Measurements from ENCODE around the gene CD2BP2.
A peak's percentile ranks its signal among the peaks of the same experiment; 100 is the strongest.
"Not testable (repeated sequence)": the region's sequence is repeated elsewhere in the genome, so short reads cannot be mapped to it uniquely, and the experiment has no call there.

Gene CD2BP2

DNA sequence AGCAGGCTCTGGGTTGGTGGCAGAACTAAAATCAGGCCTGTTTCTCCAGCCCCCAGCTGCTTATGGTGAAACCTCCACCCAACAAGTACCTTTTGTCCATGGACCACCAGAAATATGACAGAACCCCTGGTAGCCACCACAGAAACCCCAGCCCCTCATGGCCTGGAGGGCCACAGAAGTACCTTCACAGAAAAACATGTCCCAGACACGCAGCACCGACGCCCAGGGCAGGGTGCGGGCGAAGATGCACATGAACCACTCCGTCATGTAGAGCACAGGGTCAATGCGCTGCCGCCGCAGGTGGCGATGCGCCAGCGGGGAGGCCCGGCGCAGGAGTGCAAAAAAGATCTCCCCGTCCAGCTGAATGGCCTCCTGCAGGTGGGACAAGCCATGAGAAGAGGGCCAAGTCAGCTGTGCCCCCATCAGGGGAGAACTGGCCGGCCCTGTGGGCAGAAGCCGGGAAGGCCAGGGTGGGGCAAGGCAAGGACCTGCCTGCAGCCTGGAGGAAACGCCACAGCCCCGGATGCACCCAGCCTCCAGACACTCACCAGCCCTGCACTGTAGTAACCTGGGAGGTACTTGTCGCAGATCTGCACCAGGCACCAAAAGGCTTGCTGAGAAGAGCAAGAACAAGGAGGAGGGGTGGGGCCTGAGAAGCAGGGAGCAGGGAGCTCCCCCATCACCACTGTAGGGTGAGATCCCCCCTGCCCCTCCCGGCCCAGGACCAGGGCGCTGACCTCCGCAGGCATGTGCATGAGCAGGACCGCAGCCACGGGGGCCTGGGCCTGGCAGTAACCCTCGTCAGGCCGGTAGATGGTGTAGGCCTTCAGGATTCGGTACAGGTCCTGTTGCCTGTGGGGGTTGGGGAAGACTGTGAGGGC lies 4.1 kb upstream of the CD2BP2 start:
- no peak for DNase-seq (ENCODE audit: low read depth, low spot score)

- DNase-seq (ENCODE audit: low read depth, low spot score), result no peak
Observed at GRCh38 chr16:30358577-30358936, 3.4 kb upstream of the CD2BP2 start.

GRCh38 chr16:30357715-30358576 lies 2.8 kb upstream of the CD2BP2 start:
- no peak for DNase-seq (ENCODE audit: low read depth, low spot score)

DNA sequence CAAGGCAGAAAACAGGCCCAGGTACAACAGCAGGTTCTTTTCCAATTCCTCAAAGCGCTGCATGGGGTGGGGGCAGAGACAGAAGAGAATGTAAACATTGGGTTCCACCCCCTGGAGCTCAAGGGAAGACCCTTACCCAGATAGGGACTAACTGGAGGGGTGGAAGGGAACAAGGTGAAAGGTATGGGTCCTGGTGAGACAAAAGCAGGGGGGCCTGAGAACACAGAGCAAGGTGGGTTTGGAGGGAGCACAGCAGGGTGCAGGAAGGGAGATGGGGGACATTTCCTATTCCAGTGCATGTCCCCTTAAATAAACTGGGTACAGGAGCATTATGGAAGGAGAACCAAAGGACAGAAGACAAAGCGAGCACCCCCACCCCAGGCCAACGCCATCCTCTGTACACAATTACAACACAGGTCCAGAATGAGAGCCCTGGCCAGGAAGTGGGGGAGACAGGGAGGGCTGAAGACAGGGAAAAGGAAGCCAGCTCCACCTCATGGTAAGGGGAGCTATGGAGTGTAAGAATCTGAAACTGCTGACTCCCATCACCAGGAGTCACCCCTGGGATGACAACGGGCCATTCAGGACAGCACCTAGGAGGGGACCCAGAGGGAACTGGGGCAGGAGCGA lies 2.1 kb upstream of the CD2BP2 start:
- no peak for DNase-seq (ENCODE audit: low read depth, low spot score)

DNA sequence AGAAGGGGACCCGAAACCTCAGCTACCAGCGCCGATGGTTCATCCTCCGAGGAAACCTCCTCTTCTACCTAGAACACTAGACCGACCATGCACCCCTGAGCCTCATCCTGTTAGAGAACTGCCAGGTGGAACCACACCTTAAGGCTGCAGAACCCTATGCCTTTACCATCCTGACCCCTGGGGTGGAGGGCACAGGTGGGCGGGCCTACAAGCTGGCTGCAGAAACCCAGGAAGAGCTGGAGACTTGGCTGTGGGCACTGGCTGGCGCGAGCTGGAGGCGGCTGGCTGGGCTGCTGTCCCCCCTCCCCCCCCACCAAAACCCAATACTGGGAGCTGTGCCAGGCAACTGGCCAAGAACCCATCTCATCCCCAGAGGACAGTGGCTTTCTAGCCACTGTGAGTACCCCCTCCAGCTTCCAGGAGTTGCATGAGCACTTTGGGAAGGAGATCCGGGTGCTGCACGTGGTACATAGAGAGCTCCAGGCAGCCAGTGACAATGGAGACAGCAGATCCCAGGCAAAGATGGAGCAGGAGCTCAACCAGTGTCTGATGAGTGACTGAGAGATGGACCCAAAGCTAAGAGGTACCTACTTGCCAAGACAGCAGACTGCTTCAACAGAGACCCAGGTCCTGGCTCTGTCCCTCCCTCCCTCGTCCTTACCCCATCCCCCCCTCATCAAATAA lies 1.4 kb upstream of the CD2BP2 start:
- DNase-seq (ENCODE audit: low read depth, low spot score), result peak; percentile 33

DNA sequence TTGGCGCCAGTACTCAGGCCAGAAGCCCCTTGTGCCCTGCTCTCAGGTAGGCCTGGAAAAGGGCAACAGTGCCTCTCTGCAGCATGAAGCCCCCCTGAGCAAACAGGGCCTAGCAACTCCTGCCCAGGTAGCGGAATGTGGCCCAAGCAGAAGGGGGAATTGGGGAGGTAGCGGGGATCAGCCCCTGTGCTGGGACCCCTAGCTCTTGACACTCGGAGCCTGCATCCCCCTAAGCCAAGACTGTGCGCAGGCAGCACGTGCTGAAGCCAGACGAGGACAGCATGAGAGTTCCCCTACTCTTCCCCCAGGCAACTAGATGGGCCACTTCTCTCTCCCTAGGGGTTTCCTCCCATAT lies 823 bp upstream of the CD2BP2 start:
- DNase-seq (ENCODE audit: low read depth, low spot score), result no peak

GRCh38 chr16:30354423-30355143 lies 525 bp downstream of the CD2BP2 start:
- no peak for DNase-seq (ENCODE audit: low read depth, low spot score)

DNA sequence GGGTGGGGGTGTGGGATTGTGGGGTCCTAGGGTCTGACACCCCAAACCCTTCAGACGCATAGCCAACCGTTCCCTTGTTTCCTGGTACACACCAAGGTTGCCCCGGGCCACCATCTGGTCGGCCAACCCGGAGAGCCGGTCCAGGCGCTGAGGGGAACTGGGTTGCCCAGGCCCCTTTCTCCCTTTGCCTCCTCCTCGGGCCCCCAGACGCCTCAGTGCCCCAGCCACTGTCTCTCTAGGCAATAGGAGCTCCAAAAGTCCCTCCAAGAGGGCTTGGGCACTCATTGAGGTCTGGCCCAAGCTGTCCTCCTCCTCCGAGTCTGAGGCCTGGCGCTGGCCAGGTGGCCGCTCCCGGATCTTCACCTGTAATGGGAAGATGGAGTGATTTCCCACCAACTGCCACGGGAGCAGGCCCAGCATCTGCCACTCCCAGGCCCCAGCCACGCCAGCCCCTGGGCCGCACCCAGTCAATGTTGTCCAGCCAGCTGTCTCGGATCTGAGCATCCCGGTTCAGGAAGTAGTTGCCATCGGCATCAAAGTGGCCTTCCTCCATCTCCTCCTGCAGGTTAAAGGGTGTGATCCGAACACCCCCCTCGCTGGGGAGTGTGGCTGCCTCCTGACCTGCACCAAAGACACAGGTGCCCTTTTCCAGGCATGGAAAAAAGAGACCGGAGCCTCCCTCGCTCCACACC lies 1.5 kb downstream of the CD2BP2 start:
- no peak for DNase-seq (ENCODE audit: low read depth, low spot score)

GRCh38 chr16:30352488-30353401 lies 2.4 kb downstream of the CD2BP2 start:
- DNase-seq (ENCODE audit: low read depth, low spot score), result no peak

- DNase-seq (ENCODE audit: low read depth, low spot score), result peak; percentile 97
Observed at GRCh38 chr16:30351586-30352419, 3.3 kb downstream of the CD2BP2 start.

DNA sequence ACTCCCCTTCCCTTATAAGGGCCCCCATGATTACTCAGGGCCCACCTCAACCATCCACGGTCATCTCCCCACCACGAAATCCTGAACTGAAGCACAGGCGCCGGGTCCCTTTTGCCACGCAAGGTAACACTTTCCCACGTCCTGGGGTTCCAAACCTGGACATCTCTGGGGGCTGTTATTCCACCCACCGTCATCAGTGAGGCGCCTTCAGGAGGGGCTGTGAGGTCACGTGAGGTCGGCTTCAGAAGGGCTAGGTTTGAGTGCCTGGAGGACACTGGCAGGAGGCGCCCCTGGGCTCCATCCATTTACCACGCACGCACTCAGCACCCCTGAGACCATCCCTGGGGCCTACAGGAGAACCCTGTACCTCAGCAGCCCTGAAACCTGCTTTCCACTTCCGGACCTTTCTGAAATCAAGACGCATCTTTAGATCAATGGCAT lies 4.1 kb downstream of the CD2BP2 start:
- DNase-seq (ENCODE audit: low read depth, low spot score), result no peak

DNA sequence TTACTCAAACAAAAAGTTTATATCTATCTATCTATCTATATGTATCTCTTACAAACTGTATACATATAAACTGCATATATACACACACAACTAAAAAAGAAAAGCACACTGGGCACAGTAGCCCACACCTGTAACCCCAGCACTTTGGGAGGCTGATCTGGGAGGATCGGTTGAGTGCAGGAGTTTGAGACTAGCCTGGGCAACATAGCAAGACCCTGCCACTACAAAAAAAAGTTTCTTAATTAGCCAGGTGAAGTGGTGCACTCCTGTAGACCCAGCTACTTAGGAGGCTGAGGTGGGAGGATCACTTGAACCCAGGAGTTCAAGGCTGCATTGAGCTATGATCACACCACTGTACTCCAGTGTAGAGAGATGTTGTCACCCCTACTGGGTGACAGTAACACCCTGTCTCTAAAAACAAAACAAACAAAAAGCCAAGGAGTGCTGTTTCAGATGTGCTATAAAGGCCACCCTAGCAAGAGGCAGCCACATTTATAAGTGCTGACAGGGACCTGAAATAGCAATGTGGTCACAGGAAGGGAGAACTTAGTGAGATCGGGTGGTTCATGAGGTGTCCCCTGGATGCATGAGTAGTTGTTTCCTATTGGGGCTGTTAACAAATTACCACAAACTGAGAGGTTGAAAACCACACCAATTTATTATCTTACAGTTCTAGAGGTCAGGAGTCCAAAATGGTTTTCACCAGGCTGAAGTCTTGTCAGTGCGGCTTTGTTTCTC lies 4.8 kb downstream of the CD2BP2 start:
- DNase-seq (ENCODE audit: low read depth, low spot score), result peak; percentile 34

DNA sequence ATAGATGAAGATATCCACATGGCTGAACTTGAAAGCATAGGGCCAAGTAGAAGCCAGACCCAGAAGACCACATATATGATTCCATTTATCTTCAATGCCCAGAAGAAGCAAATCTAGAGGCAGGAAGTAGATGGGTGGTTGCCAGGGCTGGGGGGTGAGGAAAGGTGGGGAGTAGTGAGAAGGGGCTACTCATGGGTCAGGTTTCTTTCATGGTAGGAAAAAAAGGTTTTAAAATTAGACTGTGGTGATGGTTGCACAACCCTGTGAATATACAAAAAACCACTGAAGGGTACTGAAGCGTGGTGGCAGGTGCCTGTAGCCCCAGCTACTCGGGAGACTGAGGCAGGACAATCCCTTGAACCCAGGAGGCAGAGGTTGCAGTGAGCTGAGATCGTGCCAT lies 5.4 kb downstream of the CD2BP2 start:
- DNase-seq (ENCODE audit: low read depth, low spot score), result no peak

- DNase-seq (ENCODE audit: low read depth, low spot score), result no peak
Observed at GRCh38 chr16:30348929-30349328, 6.2 kb downstream of the CD2BP2 start.

- DNase-seq (ENCODE audit: low read depth, low spot score), result no peak
Observed at GRCh38 chr16:30348113-30348512, 7.0 kb downstream of the CD2BP2 start.

GRCh38 chr16:30346286-30346685 lies 8.8 kb downstream of the CD2BP2 start:
- no peak for DNase-seq (ENCODE audit: low read depth, low spot score)

DNA sequence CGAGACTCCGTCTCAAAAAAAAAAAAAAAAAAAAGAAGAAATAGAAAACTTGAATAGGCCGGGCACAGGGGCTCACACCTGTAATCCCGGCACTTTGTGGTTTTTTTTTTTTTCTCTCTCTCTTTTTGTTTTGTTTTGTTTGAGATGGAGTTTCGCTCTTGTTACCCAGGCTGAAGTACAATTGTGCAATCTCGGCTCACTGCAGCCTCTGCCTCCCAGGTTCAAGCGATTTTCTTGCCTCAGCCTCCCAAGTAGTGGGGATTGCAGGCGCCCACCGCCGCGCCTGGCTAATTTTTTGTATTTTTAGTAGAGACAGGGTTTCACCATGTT lies 11.7 kb downstream of the CD2BP2 start:
- not testable (repeated sequence) for DNase-seq (ENCODE audit: low read depth, low spot score)

Data from astrocyte of the hippocampus (primary cell).